ENCODE results near the gene ERG. TPM values are rescaled to one million over a fixed set of nuclear protein-coding genes. Genes with fewer than 3 reads are reported as not detected.

Gene ERG
- polyA plus RNA-seq, 1 donor from 2014 or later: not detected

- no peak overlapping the region for H3K4me3 ChIP-seq (ENCODE audit: low read length)
- no peaks in the 10 kb centered on the region for H3K9me3 ChIP-seq (ENCODE audit: low read length)
- no peak overlapping the region for H3K27ac ChIP-seq (ENCODE audit: low read length)
- no peaks in the 10 kb centered on the region for H3K27me3 ChIP-seq (ENCODE audit: insufficient read depth, low read depth, low read length)
- H3K79me2 ChIP-seq (replicated peaks; ENCODE audit: insufficient read depth, low read length): no peaks in the 10 kb centered on the region
- no peak overlapping the region for H3K9ac ChIP-seq (ENCODE audit: low read length)
- TF ChIP-seq CTCF (IDR thresholded peaks at IDR 0.05; ENCODE audit: poor library complexity, severe bottlenecking): no peak
- no peak for TF ChIP-seq EZH2 (IDR thresholded peaks at IDR 0.05; ENCODE audit: borderline replicate concordance, insufficient read depth, low read length, poor library complexity, severe bottlenecking)
- no peak for TF ChIP-seq MXI1 (conservative IDR thresholded peaks at IDR 0.05; ENCODE audit: poor library complexity, severe bottlenecking)
- no peak for TF ChIP-seq EP300 (conservative IDR thresholded peaks at IDR 0.05; ENCODE audit: poor library complexity, severe bottlenecking)
- no peak for TF ChIP-seq TAF1 (IDR thresholded peaks at IDR 0.05; ENCODE audit: low read depth)
- no peak for TF ChIP-seq REST (IDR thresholded peaks at IDR 0.05; ENCODE audit: borderline replicate concordance)
- no peak for TF ChIP-seq SMC3 (conservative IDR thresholded peaks at IDR 0.05; ENCODE audit: poor library complexity)
- TF ChIP-seq POLR2AphosphoS5 (IDR thresholded peaks at IDR 0.05): no peak
- TF ChIP-seq RAD21 (conservative IDR thresholded peaks at IDR 0.05): no peak
- no peaks in the 10 kb centered on the region for H3K9me2 ChIP-seq (ENCODE audit: insufficient read depth, low read length)
- no peaks in the 10 kb centered on the region for H3F3A ChIP-seq (ENCODE audit: insufficient read depth, low read length, poor library complexity, severe bottlenecking)
- no peaks in the 10 kb centered on the region for H3K36me3 ChIP-seq (ENCODE audit: insufficient read depth, low read length)
- no peaks in the 10 kb centered on the region for H4K20me1 ChIP-seq (ENCODE audit: insufficient read depth)
- no peak overlapping the region for H3K4me2 ChIP-seq (ENCODE audit: low read length)
- H2AFZ ChIP-seq (ENCODE audit: low read depth, low read length): no peak overlapping the region
Measured at GRCh38 chr21:38422082-38422481, 76.2 kb downstream of the ERG start.

DNA sequence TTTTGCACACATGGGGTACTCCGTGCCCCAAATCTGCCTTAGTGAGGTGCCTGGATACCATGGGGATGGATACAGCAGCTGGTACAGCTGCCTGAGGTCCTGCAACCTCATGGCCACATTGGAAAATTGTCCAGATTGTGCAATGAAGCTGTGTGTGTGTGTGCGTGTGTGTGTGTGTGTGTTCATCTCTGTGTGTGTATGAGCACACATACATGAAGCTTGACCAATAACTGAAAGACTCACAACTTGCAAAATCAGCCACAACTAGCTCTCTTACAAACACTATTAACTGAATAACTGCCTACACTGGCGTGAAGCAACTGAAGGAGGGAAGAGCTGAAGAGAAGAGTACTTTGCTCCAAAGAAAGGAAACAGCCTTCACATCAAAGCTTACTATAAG, 78.1 kb downstream of the ERG start:
- no peaks in the 10 kb centered on the region for H3K27me3 ChIP-seq (ENCODE audit: insufficient read depth, low read depth, low read length)
- no peaks in the 10 kb centered on the region for H3K36me3 ChIP-seq (ENCODE audit: insufficient read depth, low read length)
- H3K9ac ChIP-seq (ENCODE audit: low read length): no peak overlapping the region
- H3K27ac ChIP-seq (ENCODE audit: low read length): no peak overlapping the region
- no peaks in the 10 kb centered on the region for H4K20me1 ChIP-seq (ENCODE audit: insufficient read depth)
- H3K4me3 ChIP-seq (ENCODE audit: low read length): no peak overlapping the region
- H3K9me3 ChIP-seq (ENCODE audit: low read length): no peaks in the 10 kb centered on the region
- H3K4me2 ChIP-seq (ENCODE audit: low read length): no peak overlapping the region
- no peaks in the 10 kb centered on the region for H3K9me2 ChIP-seq (ENCODE audit: insufficient read depth, low read length)
- H2AFZ ChIP-seq (ENCODE audit: low read depth, low read length): no peak overlapping the region
- H3K79me2 ChIP-seq (replicated peaks; ENCODE audit: insufficient read depth, low read length): no peaks in the 10 kb centered on the region
- no peak for TF ChIP-seq RAD21 (conservative IDR thresholded peaks at IDR 0.05)
- TF ChIP-seq POLR2AphosphoS5 (IDR thresholded peaks at IDR 0.05): no peak
- TF ChIP-seq CTCF (IDR thresholded peaks at IDR 0.05; ENCODE audit: poor library complexity, severe bottlenecking): no peak
- TF ChIP-seq SMC3 (conservative IDR thresholded peaks at IDR 0.05; ENCODE audit: poor library complexity): no peak
- no peaks in the 10 kb centered on the region for H3F3A ChIP-seq (ENCODE audit: insufficient read depth, low read length, poor library complexity, severe bottlenecking)
